ENCODE measurements around the gene MKLN1. TPM values are rescaled to one million over a fixed set of nuclear protein-coding genes. Genes with fewer than 3 reads are reported as not detected.

The MKLN1 gene
- total RNA-seq, 2 experiments from 2014 or later: 12.1 to 56.6 TPM

GRCh38 chr7:131385039-131385605 lies 57.4 kb downstream of the MKLN1 start:
- Histone ChIP-seq H3K4me2 (ENCODE audit: low read length) (no peak overlapping the region), H3K79me2 (ENCODE audit: insufficient read depth, low read depth, low read length) (peaks cover 5% of the 10 kb centered on the region; the same call in 1 of the 2 replicates), H3K4me1 (ENCODE audit: insufficient read depth, low read length, poor library complexity, severe bottlenecking) (no peaks in the 10 kb centered on the region), H3K9me2 (ENCODE audit: insufficient read depth, low read length) (no peaks in the 10 kb centered on the region), H3K36me3 (ENCODE audit: insufficient read depth, low read length) (peaks cover 11% of the 10 kb centered on the region; the same call in 1 of the 2 replicates), H3K9me3 (ENCODE audit: low read length) (no peaks in the 10 kb centered on the region), H3K27ac (ENCODE audit: low read depth, low read length, poor library complexity, severe bottlenecking) (no peak overlapping the region), H3K4me3 (ENCODE audit: low read depth, low read length, poor library complexity, severe bottlenecking) (no peak overlapping the region), H2AFZ (ENCODE audit: low read length) (no peak overlapping the region), H4K20me1 (ENCODE audit: insufficient read depth, low read length) (no peaks in the 10 kb centered on the region)
- intact Hi-C loops (cut with micrococcal nuclease; ENCODE audit: unreplicated experiment): loop anchor here (5.0 kb wide), 1 partner anchor 53 kb away; no protein-coding TSS in a partner anchor
- BruUV-seq (replicated peaks): no TSS peak
- DNase-seq (ENCODE audit: low spot score): no peak
- POLR2A ChIA-PET: interaction anchor here (0.6 to 0.7 kb wide), 2 partner anchors 15 to 18 kb away, joined by 3 read pairs; no protein-coding TSS in a partner anchor
- TF ChIP-seq EZH2phosphoT487 (IDR thresholded peaks at IDR 0.05; ENCODE audit: borderline replicate concordance, low read depth, low read length): no peak
- TF ChIP-seq, protein P1, sequence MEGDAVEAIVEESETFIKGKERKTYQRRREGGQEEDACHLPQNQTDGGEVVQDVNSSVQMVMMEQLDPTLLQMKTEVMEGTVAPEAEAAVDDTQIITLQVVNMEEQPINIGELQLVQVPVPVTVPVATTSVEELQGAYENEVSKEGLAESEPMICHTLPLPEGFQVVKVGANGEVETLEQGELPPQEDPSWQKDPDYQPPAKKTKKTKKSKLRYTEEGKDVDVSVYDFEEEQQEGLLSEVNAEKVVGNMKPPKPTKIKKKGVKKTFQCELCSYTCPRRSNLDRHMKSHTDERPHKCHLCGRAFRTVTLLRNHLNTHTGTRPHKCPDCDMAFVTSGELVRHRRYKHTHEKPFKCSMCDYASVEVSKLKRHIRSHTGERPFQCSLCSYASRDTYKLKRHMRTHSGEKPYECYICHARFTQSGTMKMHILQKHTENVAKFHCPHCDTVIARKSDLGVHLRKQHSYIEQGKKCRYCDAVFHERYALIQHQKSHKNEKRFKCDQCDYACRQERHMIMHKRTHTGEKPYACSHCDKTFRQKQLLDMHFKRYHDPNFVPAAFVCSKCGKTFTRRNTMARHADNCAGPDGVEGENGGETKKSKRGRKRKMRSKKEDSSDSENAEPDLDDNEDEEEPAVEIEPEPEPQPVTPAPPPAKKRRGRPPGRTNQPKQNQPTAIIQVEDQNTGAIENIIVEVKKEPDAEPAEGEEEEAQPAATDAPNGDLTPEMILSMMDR (conservative IDR thresholded peaks at IDR 0.05; ENCODE audit: low read length): no peak
- CTCF ChIA-PET (ENCODE audit: unreplicated experiment): no interaction called here

DNA sequence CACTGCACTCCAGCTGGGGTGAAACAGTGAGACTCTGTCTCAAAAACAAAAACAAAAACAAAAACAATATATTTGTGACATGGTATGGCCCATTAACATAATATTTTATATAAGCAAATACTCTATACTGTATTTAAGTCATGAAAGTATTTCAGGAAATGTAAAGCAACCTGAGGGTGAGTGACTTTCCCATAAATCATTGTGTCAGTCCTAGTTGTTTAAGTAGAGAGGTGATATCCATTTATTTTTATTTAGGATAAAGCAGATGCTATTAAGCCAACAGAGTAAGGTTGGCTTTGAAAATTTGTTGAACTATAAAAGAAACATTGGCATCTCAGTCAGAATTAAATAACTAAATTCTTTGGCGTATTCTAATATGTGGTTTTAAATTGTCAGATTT lies 60.5 kb downstream of the MKLN1 start:
- Histone ChIP-seq H3K36me3 (ENCODE audit: insufficient read depth, low read length) (peaks cover 6% of the 10 kb centered on the region; the same call in 1 of the 2 replicates), H2AFZ (ENCODE audit: low read length) (no peak overlapping the region), H3K27ac (ENCODE audit: low read depth, low read length, poor library complexity, severe bottlenecking) (no peak overlapping the region), H3K9me3 (ENCODE audit: low read length) (no peaks in the 10 kb centered on the region), H4K20me1 (ENCODE audit: insufficient read depth, low read length) (no peaks in the 10 kb centered on the region), H3K79me2 (ENCODE audit: insufficient read depth, low read depth, low read length) (no peaks in the 10 kb centered on the region), H3K4me2 (ENCODE audit: low read length) (no peak overlapping the region), H3K4me1 (ENCODE audit: insufficient read depth, low read length, poor library complexity, severe bottlenecking) (no peaks in the 10 kb centered on the region), H3K9me2 (ENCODE audit: insufficient read depth, low read length) (no peaks in the 10 kb centered on the region), H3K4me3 (ENCODE audit: low read depth, low read length, poor library complexity, severe bottlenecking) (no peak overlapping the region)
- ChIA-PET POLR2A (interaction anchor here (0.5 to 2.1 kb wide), 5 partner anchors 25 to 179 kb away, joined by 3 to 6 read pairs (median 3); no protein-coding TSS in a partner anchor), CTCF (ENCODE audit: unreplicated experiment) (no interaction called here)
- no peak for DNase-seq (ENCODE audit: low spot score)
- BruUV-seq (replicated peaks): no TSS peak
- TF ChIP-seq EZH2phosphoT487 (IDR thresholded peaks at IDR 0.05; ENCODE audit: borderline replicate concordance, low read depth, low read length): no peak
- TF ChIP-seq, protein P1 (conservative IDR thresholded peaks at IDR 0.05; ENCODE audit: low read length): no peak
- intact Hi-C loops (cut with micrococcal nuclease; ENCODE audit: unreplicated experiment): loop anchor here (5.0 kb wide), 1 partner anchor 56 kb away; no protein-coding TSS in a partner anchor

DNA sequence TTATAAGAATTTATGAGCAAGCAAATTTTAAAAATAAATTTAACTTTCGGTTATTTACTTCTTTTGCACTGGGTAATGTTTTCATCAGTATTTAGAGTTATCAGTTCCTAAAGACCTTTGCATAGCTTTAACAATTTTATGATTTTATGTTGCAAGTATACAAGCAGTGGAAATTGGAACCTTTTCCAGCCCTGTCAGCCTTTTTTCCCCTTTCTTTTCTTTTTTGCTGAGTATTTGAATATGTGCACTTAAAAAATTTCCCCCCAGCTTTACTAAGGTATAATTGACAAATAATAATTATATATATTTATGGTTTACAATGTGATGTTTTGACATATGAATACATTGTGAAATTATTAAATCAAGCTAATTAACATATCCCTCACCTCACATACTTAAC lies 62.6 kb downstream of the MKLN1 start:
- Histone ChIP-seq H3K4me3 (ENCODE audit: low read depth, low read length, poor library complexity, severe bottlenecking) (no peak overlapping the region), H3K36me3 (ENCODE audit: insufficient read depth, low read length) (0 out of 2 replicates have a peak, but pooled peaks cover 6% of the 10 kb centered on the region), H3K9me2 (ENCODE audit: insufficient read depth, low read length) (no peaks in the 10 kb centered on the region), H2AFZ (ENCODE audit: low read length) (no peak overlapping the region), H3K4me1 (ENCODE audit: insufficient read depth, low read length, poor library complexity, severe bottlenecking) (no peaks in the 10 kb centered on the region), H3K79me2 (ENCODE audit: insufficient read depth, low read depth, low read length) (no peaks in the 10 kb centered on the region), H3K9me3 (ENCODE audit: low read length) (no peaks in the 10 kb centered on the region), H3K4me2 (ENCODE audit: low read length) (no peak overlapping the region), H4K20me1 (ENCODE audit: insufficient read depth, low read length) (no peaks in the 10 kb centered on the region), H3K27ac (ENCODE audit: low read depth, low read length, poor library complexity, severe bottlenecking) (no peak overlapping the region)
- CTCF ChIA-PET (ENCODE audit: unreplicated experiment): no interaction called here
- TF ChIP-seq, protein P1 (conservative IDR thresholded peaks at IDR 0.05; ENCODE audit: low read length): no peak
- no peak for TF ChIP-seq EZH2phosphoT487 (IDR thresholded peaks at IDR 0.05; ENCODE audit: borderline replicate concordance, low read depth, low read length)
- DNase-seq (ENCODE audit: low spot score): no peak
- BruUV-seq (replicated peaks): no TSS peak
- intact Hi-C loops (cut with micrococcal nuclease; ENCODE audit: unreplicated experiment): no loop called here
- POLR2A ChIA-PET: interaction anchor here (1.0 to 1.2 kb wide), 3 partner anchors 12 to 54 kb away, joined by 3 read pairs; no protein-coding TSS in a partner anchor
